Cerebellar nuclear complex (tissue), 1 donor: ENCODE data around the gene PGP.

Experiments used
- DNase-seq, 2 experiments: peaks; one replicate each; lab custom pipeline; 2025; lab: John Stamatoyannopoulos, UW

PGP gene

DNA sequence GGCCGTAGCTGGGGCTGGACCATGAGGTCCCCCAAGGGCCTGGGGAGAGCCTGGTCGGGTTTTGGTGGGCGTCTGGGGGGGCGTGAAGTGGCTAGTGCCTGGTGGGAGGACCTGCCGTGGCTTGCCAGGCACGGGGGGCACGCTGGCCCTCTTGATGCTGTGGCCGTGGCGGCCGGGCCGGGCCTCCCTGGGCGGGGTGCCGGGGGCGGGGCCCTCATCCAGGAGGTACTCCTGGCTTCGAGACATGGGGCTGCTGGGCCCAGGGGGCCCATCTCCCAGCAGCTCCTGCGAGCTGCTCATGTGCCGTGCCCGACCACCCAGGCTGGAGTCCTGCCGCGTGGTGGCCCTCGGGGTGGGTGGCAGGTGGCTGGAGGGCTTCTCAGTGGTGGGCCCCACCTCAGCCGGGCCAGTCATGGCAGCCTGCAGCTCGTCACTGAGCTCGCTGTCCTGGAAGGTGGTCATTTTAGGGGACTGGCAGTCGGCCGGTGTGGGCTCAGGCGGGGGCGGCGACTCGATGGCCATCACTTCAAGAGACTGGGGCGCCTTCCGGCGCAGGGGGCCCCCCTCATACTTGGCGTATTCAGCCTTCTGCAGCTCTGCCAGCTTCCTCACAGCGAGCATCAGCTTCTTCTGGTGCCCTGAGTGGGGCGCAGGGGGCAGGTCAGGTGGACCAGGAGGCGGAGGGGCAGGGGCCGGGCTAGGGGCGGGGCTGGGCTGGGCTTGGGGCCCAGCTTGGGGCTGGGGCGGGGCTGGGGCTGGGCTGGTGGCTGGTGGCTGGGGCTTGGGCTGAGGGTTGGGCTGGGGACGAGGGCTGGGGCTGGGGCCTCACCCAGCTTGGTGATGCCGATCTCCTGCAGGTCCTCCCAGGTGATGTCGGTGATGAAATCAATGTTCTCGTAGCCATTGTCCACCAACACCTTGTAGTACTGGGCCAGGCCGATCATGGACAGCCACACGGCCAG is 33.4 kb downstream of the PGP start:
- no peak for DNase-seq

DNA sequence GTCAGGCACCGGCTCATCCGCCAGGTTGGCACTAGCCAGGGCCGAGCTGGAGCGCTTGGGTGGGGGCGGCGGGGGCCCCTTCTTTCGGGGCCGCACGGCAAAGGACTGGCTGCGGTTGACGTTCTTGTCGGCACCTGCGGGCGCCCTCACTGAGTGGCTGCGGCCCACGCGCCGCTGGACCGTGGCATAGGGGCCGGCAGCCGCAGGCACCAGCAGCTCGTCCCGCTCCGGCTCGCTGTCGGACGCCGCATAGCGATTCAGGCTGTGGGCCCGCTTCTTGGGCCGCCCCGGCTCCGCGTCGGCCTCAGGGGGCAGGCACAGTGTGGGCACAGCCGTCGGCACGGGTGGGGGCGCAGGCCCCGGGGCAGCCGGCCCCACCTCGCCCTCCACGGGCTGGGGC is 34.2 kb downstream of the PGP start:
- DNase-seq, result no peak

DNA sequence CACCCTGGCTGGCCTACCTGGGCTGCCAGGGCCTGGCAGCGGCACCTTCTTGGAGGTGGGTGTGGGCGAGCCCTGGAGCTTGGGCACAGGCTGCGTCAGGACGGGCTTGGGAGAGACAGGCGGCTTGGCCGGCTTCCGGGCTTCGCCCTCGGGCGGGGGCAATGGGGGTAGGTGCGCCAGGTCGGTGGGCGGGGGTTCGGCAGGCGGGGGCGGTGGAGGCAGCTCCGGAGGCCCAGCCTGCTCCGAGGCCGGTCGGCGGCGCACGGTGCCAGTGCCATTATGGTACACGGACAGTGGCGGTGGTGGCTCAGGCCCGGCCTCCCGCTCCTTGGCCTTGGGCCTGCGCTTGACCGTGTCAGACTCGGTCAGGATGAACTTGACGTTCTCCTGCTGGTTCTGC is 35.1 kb downstream of the PGP start:
- DNase-seq, result no peak

DNA sequence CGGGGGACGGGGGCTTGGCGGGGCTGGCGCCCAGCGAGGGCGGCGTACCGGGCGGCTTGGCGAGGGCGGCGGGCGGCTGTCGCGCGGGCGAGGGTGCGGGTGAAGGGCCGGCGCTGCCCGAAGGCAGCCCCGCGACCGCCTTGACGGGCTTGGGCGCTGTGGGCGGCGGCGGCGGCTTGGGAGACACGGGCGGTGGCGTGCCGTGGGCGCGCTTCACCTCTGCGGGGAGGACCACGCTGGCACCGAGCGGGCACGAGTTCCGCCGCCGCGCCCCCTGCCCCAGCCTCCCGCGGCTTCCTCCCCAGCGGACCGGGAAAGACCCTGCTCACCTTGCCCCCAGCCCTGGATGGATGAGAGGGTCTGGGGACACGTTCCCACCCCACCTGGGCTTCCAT is 35.5 kb downstream of the PGP start:
- DNase-seq, result no peak

GRCh38 chr16:2178321-2179106 is 36.1 kb downstream of the PGP start:
- DNase-seq, result no peak

DNA sequence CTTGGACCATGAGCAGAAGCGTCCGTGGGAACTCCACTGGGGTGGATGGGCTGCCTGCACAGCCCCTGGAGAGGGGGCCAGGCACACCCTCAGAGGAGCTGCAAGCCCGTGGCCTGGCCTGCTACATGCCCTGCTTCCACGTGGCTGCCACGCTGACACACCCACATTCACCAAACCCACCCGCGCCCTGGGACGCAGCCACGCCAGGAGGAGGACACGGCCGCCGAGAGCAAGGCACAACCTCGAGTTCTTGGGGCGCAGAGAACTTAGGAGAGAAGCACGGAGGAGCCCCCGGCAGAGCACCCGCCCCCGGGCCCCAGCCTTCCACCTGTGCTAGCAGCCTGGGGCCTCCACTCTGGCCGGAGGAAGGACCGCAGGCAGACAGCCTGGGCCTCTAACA is 37.1 kb downstream of the PGP start:
- DNase-seq, result no peak

DNA sequence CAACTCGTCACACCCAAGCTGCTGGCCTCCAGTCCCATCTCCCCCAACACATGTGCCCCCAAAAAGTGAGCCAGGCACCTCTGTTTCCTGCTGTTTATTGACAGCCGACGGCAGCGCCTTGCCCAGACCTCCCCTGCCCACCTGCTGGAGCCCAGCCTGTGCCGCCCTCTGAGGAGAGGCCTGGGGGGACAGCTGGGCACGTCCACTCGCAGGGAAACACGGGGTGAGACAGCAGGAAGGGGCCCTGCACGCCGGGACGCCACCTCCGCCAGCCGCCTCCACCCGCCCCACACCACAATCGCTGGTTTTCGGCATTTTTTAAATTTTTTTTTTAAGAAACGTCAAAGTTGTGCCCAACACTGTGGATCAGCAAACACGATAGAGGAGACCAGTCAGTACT is 37.5 kb downstream of the PGP start:
- no peak for DNase-seq

GRCh38 chr16:2176047-2176446 is 38.6 kb downstream of the PGP start:
- DNase-seq, result no peak

DNA sequence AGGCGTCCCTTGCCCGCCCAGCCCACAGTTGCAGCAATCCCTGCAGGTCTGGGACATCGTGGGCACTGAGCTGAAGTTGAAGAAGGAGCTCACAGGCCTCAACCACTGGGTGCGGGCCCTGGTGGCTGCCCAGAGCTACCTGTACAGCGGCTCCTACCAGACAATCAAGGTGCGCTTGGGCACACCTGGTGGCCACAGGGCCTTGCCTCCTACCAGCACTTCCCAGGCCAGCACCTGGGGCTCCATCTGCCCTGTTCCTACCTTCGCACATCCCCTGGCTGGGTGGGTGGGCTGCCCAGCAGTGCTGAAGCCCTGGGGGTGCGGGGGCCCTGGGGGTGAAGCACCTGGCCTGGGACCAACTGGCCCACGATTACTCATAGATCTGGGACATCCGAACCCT is 39.2 kb downstream of the PGP start:
- no peak for DNase-seq

GRCh38 chr16:2174396-2175131 is 40.1 kb downstream of the PGP start:
- no peak for DNase-seq

- no peak for DNase-seq
These were observed 40.7 kb downstream of the PGP start for GRCh38 chr16:2173916-2174315.

GRCh38 chr16:2173366-2173765 is 41.3 kb downstream of the PGP start:
- DNase-seq, result no peak

- no peak for DNase-seq
These were observed 41.8 kb downstream of the PGP start for GRCh38 chr16:2172688-2173335.

DNA sequence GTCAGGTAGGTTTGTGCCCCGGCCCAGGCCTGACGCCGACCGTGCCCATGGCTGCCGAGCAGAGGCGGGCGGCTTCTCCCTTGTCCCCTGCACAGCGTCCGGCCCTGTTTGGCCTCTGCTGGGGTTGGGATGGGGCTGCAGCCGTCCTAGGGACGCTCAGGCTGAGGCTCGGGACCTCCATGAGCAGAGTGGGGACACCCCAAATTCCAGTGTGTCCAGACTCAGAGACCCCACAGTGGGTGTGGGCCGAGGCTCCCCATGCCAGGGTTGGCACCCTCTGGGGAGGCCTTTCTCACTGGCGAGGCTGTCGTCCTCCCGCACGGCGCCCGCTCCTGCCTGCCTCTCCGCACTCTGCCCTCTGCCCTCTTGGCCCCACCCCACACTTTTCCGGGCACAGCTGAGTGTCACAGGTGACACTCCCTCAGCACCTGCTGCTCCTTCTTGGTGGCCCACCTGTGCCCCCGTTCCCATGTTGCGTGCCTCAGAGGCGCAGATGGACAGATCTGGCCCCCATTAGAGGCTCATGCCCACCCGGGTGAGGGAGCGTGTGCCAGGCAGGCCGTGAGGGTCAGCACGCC is 43.0 kb downstream of the PGP start:
- no peak for DNase-seq

GRCh38 chr16:2170587-2171435 is 43.8 kb downstream of the PGP start:
- DNase-seq, result no peak

GRCh38 chr16:2170080-2170479 is 44.6 kb downstream of the PGP start:
- no peak for DNase-seq

DNA sequence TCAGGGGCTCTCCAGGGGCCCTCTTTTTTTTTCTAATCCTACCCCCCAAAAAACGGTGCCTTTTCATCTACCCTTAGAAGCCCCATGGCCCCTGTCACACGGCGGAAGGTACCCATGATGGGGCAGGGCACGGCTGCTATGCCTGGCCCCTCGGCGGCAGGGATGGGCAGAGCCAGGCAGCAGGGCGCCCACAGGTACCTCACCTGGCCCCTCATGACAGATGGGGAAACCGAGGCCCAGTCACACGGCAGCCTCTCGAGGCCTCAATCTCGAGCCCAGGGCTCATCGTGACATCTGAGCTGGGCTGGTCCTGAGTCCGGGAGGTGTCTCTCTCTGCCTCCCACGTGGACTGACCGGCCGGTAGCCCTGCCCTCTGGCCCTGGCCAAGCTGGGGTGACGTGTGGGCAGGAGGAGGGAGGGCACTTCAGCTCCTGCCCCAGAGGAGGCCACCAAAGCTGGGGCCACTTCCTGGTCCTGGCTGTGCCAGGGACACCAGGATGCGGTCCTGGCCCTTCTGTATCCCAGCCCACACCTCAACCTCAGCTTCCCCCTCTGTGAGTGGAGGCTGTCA is 47.5 kb downstream of the PGP start:
- no peak for DNase-seq

GRCh38 chr16:2166263-2167067 is 48.2 kb downstream of the PGP start:
- DNase-seq, result no peak

DNA sequence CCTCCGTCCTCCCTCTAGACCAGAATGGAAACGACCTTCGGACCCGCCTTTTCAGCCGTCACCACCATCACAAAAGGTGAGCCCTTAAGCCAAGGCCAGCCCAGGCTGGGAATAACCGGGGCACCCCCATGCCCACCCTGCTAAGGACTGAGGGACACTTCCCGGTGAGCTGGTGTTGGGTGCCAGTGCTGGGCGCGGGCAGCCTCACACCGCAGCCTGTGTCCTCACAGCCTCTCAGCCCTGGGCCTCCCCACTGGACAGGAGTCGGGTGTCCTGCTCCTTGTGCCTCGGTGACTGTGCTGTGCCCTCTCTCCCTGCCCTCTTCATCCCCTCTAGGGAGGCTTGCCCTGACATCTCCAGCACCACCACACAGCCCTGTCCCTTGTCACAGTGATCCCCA is 48.8 kb downstream of the PGP start:
- no peak for DNase-seq
